GM06990 (cell line): Measurements from ENCODE around the gene TERT.
"Not testable (repeated sequence)": the region's sequence is repeated elsewhere in the genome, so short reads cannot be mapped to it uniquely, and the experiment has no call there.

Source experiments
- DNase-seq: peaks from one replicate; pipeline ENCODE4 v3.0.0-alpha.2; 2011; ENCODE audit not compliant: insufficient read length; ENCODE audit errors: extremely low read depth
- H3K27me3 ChIP-seq: replicated peaks from 2 replicates; pipeline ENCODE4 v1.6.0; 2011; ENCODE audit warnings: low read length; ENCODE audit not compliant: control insufficient read depth, insufficient read depth
- H3K36me3 ChIP-seq: 2 replicates; pipeline ENCODE4 v1.5.1; 2011; ENCODE audit warnings: low read length; ENCODE audit not compliant: control insufficient read depth, insufficient read depth
- H3K4me3 ChIP-seq: replicated peaks from 2 replicates; pipeline ENCODE4 v1.5.1; 2011; ENCODE audit warnings: low read depth, mild to moderate bottlenecking, control low read depth, low read length
- TF ChIP-seq, protein P1 (sequence below): IDR thresholded peaks from 2 replicates; pipeline ENCODE4 v1.5.1; 2011; ENCODE audit warnings: low read length, control low read depth, mild to moderate bottlenecking, inconsistent platforms; ENCODE audit not compliant: insufficient read depth, poor library complexity, severe bottlenecking

The TERT gene

DNA sequence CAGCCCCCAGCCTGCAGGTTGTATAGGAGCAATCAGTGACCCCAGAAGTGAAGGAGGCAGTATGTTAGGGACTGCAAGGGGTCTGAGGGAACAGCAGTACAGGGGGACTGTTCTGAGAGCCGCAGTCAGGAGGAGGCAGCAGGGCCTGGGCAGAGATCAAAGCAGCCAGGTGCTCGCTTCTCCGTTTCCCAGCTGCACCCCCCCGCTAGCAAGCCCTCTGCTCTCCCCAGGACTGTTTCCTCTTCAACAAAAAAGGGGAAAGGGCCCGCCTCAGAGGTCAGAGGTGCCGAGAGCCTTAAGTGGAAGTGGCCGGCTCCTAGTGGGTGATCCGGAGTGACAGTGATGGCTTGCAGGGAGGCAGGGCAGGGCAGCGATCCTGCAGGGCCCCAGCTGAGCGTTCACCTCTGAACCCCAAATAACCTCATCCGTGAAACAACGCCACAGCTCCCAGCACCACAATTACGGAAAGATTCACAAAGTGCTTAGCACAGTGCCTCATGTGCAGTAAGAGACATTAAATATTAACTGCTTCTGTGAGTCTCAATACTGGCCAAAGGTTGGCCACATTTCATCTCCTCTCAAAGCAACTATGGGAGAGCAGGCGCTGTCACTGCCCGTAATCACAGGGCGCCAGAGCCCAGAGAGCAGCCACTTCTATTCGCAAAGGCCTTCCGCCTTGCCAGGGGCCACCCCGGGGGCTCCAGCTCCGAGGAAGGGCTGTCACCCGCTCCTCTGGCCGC is 42.1 kb upstream of the TERT start:
- peaks cover 68% of the 10 kb centered on the region for H3K36me3 ChIP-seq
- no peak for DNase-seq
- H3K4me3 ChIP-seq, result no peak overlapping the region
- TF ChIP-seq, protein P1, sequence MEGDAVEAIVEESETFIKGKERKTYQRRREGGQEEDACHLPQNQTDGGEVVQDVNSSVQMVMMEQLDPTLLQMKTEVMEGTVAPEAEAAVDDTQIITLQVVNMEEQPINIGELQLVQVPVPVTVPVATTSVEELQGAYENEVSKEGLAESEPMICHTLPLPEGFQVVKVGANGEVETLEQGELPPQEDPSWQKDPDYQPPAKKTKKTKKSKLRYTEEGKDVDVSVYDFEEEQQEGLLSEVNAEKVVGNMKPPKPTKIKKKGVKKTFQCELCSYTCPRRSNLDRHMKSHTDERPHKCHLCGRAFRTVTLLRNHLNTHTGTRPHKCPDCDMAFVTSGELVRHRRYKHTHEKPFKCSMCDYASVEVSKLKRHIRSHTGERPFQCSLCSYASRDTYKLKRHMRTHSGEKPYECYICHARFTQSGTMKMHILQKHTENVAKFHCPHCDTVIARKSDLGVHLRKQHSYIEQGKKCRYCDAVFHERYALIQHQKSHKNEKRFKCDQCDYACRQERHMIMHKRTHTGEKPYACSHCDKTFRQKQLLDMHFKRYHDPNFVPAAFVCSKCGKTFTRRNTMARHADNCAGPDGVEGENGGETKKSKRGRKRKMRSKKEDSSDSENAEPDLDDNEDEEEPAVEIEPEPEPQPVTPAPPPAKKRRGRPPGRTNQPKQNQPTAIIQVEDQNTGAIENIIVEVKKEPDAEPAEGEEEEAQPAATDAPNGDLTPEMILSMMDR, result no peak
- H3K27me3 ChIP-seq, result no peaks in the 10 kb centered on the region

DNA sequence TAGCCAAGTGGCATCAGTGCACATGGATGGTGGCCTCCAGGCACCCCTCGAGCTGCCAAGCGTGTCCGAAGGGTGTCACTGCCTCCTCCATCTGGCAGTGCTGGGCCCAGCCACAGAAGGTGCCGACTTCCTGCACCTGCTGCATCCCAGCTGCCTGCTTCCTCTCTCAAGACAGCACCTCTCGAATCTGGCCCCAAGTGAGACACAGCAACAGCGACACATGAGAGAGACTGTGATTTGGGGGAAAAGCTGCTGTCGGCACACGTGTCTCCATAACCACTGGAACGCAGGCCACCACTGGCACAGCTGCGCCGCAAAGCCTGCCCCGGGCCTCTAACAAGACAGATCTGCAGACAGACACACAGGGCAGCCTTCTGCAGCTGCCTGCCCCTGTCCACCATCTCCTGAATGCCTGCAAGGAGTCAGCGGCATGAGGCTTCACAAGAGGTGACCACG is 41.3 kb upstream of the TERT start:
- no peak for DNase-seq
- H3K4me3 ChIP-seq, result no peak overlapping the region
- H3K36me3 ChIP-seq, result peaks cover 71% of the 10 kb centered on the region
- H3K27me3 ChIP-seq, result no peaks in the 10 kb centered on the region
- TF ChIP-seq, protein P1, result no peak

DNA sequence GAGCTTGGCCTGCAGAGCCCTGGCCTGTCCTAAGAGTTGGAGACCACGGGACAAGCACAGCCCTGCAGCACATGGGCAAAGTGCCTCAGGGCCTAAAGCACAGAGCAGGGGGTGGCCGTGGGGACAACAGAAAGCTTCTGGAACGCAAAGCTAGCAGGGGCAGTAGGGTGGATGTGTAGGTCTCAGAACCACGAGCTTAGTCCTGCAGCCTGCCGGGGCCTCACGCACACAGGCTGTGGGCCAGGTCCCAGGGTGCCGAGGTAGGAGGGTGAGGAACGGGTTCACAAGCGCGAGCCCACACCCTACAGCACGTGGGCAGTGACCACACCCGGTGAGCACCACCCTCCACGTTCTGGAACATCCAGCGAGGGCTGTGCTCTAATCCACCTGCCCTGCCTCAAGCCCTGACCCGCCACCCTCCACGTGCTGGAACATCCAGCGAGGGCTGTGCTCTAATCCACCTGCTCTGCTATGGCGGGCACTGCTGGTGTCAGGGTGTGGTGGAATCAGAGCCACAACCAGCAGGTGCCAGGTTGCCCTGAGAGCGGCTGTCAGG is 40.8 kb upstream of the TERT start:
- Histone ChIP-seq H3K4me3 (no peak overlapping the region), H3K36me3 (peaks cover 70% of the 10 kb centered on the region), H3K27me3 (no peaks in the 10 kb centered on the region)
- TF ChIP-seq, protein P1, result no peak
- DNase-seq, result no peak

DNA sequence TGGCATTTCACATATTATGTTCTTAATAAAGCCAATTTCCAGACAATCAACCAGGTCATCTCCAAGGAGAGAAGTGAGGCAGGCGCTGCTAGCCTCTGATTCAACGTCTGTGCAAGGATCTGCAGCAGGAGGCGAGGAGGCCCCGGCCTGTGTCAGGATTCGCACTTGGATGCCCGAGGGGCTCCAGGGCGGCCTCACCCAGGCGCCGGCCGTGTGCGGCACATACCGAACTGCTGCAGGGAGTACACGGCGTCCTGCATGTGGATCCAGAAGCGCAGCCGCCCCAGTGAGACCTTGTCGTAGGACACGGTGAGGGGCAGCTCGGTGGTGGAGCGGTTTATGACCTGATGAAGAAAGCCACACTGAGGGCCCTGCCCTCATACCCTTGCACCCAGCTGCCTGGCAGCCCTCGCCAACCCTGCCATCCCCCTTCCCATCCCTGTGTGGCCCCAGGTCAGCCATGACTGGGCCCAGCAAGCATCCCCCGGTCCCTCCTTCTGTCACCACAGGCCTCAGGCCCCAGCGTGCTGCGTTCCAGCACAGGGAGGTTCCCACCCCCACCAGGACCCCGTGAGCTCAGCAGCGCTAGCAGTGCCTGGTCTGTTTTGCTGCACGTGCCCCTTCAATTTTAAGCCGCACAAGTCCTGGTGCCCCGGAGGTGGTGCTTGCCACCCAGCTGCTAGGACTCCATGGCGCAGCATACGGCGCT is 40.1 kb upstream of the TERT start:
- Histone ChIP-seq H3K36me3 (peaks cover 71% of the 10 kb centered on the region), H3K4me3 (no peak overlapping the region), H3K27me3 (no peaks in the 10 kb centered on the region)
- TF ChIP-seq, protein P1, result no peak
- no peak for DNase-seq

DNA sequence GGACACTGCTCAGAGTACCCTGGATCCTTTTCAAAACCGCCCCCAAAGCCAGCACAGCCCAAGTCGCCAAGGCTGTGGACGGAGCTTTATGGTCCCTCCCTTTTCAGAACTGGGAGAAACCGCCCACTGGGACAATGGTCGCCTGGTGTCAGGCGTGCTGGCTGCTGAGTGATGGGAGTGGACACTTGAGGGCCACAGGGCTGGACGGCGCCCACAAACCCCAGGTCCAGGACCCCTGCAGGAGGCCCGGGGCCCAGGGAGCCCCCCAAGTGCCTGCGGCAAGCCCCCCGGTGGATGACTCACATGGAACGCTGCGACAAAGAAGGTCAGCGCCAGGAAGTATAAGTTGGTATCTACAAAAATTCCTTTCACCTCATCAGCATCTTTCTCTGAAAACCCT is 39.1 kb upstream of the TERT start:
- Histone ChIP-seq H3K36me3 (peaks cover 72% of the 10 kb centered on the region), H3K4me3 (no peak overlapping the region), H3K27me3 (no peaks in the 10 kb centered on the region)
- no peak for DNase-seq
- TF ChIP-seq, protein P1, result no peak

DNA sequence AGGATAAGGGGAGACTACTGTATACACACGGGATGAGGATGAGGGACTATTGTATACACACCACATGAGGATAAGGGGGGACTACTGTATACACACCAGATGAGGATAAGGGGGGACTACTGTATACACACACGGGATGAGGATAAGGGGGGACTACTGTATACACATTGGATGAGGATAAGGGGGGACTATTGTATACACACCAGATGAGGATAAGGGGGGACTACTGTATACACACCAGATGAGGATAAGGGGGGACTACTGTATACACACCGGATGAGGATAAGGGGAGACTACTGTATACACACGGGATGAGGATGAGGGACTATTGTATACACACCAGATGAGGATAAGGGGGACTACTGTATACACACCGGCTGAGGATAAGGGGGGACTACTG is 38.4 kb upstream of the TERT start:
- DNase-seq, H3K4me3 ChIP-seq, H3K27me3 ChIP-seq: not testable (repeated sequence)
- H3K36me3 ChIP-seq, result peaks cover 67% of the 10 kb centered on the region
